Stimulated activated CD4-positive, alpha-beta T cell treated with anti-CD3 and anti-CD28 coated beads, TNF-alpha, amount 100 ng/mL, for 4 hours (primary cell): ENCODE results near the gene IARS1.

Experiments used
- DNase-seq, 3 experiments: peaks; one replicate each; pipeline ENCODE4 v3.0.0-alpha.2; 2020; ENCODE audit warnings: low read depth in 3 of 3

IARS1 gene

DNA sequence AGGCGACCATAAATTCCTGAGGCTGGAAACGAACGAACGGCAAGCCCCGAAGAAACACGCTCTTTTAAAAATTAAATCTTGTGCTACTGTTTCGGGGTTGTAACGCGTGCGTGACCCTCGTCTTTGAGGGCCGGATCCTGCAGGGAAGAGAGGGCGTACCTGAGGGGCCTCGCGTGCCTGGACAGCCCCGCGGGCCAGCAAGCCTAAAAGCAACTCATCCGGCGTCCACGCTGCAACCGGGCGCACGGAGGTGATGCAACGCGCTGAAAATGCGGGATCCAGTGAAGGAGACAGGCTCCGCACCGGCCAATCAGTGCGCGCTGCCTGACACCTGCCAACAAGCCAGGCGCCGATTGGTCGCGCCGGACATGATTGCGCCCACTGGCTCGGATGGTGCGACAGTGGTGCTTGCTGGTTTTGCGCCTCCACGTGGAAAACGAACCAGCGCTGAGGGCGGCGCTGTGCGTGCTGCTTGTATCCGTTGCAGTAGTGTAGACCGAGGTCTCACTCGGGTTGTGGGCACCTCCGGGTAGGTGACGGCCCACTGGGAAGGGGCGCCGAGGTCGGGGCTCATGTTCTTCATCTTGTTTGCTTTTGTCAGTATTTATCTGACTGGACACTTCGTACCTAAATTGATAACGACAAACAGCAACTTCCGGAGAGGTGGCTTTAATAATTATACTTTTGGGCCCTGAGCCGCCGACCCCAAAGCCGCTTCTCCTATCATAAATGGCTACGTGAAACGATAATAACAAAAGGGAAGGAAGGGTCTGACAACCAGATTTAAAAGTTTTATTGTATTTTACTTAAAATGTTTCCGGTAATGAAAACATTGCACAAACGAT is at the start of gene IARS1:
TSS of gene IARS1 (minus strand) at position 246 of the 845 bp plus-strand sequence. CDS start 4,278 bp downstream, outside the sequence.
- peak; percentile 99 to 100 (median 99) for DNase-seq

DNA sequence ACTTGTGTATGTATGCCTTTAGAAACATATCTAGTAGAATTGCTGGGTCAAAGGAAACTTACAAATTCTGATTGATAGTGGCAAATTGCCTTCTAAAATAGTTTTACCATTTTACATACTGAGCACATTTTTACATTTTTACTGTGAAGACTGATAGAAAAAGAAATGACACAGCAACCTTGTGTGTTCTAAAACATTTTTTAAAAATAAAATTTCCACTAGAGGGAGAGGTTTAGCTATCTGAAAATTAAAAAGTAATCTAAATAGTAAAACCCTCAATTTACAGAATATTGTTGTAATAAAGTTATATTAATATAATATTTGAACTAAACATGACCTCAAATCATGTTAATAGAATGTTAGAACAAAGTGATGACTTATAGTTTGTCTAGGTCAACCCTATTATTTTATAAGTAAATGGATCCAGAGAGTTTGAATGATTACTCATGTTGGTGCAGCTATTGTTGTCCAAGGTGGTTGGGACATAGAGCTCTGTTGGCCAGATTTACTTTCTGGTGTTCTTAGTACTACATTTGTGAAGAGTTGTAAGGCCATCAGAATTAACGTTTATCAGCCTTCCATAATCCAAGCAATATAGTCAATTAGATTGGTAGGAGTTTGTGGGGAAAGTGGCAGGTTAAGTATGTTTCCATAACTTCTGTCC is 49.5 kb upstream of the IARS1 start:
- no peak for DNase-seq

DNA sequence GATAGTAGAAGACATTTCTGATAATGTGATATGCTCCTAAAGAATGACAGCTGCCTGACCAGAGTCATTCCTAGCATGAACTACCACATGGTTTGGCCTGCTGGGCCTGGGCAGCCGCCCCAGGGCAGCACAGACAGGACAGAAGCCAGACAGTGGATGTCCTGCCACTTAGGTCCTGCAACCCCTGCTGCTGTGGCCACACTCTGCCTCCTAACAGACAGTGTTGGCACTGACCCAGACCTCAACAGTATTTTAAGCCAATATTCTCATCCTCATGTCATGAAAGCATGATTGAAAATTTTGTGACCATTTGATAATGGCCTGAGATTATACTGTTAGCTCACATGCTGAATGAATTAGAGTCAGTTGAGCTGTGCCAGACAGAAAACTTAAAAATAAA is 48.1 kb upstream of the IARS1 start:
- DNase-seq: no peak

DNA sequence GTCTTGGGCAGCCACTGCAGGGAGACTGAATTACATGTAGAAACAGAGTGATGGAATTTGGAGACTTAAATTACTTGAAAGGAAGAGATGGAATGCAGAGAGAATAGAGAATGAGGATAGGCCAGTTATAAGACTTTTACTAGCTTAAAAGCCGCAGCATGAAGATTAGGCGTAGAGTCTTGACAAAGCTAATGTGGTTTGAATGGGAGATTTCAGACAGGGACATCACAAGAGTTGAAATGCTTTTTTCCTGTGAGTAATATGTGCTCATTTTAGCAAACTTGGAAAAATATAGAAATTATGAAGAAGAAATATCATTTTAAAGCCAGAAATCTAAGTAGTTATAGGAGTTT is 39.8 kb upstream of the IARS1 start:
- DNase-seq: no peak

DNA sequence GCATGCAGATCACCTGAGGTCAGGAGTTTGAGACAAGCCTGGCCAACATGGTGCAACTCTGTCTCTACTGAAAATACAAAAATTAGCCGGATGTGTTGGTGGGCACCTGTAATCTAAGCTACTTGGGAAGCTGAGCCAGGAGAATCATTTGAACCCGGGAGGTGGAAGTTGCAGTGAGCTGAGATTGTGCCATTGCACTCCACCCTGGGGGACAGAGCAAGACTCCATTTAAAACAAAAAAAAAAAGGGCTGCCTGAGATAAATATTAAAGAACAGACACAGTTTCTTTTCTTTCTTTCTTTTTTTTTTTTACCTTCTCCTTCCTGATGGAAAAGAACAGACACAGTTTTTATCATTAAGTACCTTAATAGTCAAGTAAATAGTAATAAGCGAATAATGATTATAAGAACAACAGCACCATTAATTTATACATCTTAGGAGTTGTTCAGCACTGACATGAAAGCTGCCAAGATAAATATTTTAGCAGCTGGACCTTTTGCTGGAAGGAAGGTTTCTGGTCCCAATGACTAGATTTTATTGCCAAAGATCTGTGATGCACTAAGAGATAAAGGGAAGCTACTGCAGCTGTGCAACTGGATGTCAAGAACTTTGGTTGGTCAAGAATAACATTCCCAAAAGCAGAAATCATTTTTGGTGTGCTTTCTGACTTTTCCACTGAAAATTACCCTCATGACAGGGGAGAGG is 39.2 kb upstream of the IARS1 start:
- no peak for DNase-seq

DNA sequence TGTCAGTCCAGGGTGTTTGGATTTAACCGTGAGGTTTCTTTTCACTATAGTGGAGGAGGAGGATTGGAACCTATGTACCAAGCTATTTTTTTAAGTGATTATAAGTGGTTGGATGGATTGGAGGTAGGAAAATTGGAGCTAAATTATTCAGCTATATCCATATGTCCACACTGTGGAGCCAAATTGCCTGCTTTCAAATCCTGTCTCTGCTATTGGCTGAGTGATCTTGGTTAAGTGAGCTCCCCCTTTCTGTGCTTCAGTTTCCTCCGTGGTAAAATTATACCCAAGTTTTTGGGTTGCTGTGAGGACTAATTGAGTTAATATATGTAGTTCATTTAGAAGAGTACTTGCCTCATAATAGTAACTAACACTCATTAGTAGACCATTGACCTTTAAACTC is 34.7 kb upstream of the IARS1 start:
- no peak for DNase-seq

DNA sequence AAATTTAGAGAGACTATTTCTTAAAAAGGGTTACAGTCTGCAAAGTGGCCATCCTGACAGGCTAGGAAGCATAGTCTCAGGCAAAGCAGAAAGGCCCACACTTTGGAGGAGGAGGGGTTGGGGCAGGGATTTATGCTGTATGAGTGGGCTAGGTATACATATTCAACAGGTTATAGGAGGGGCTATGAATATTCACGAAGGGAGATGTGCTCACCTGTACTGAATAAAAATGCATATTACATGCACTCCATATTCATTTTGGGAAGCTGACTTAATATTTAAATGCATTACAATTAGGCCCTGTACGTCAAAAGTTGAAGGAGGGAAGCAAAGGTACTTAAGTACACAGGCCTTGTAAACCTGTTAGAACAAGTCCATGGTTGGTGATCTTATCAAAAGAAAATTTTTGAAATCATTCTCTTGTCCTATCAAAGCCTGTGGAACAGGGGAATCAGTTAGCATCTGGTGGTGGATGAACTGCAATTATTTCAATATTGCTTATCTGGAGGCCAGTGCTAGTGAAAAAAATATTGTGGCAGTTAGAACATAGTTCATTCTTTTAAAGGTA is 33.9 kb upstream of the IARS1 start:
- no peak for DNase-seq

DNA sequence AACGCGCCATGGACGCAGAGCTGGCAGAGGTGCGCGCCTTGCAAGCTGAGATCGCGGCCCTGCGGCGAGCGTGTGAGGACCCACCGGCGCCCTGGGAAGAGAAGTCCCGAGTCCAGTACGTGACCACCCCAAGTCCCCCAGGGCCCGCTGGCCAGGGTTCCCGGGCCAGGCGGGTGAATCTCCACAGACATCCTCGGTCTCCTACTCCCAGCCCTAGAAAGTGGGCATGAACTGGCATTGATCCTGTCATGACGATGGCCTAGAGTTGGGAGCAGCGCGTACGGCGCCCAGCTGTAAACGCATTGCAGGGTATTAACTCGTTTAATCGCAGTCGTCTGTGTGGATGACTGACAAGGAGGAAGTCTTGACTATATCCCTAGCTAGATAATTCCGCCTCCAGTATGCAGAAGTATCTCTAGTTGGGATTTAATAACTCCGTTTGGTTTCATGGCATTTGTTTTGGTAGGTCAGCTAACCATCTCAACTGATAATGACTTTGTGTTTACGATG is 32.5 kb upstream of the IARS1 start:
- no peak for DNase-seq

DNA sequence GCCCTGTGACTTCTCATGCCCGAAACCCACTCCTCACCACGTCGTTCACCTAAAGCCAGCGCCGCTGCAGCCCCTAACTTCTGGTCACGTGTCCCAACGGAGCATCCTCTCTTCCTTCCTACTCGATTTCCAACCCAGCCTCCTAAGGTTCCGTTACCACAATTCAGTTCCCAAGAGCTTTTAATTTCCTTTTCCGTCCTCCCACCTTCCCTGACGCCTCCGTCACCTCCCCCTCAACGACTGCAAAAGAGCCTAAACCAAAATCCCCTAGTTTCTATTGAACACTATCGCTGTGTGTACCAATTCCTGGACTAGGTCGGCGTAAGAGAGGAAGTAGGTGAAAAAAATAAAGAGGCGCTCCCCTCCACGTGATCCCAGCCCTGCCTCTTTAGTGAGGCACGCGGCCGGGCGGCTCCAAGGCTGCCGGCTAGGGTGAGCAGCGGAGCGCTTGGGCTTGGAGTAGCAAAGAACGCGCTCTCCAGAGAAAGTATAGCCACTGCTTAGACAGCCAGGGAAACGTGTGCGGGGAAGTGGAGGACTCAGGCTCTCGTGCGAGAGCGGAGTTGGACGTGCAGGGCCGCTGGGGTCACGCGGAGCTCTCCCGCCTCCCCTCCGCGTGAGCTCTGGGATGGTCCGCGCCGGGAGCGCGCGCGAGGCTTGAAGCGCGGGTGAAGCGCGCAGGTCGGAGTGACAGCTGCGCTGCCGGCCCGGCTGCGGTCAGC is 31.9 kb upstream of the IARS1 start, which contains the start of the genes CENPP and NOL8:
TSS of gene CENPP (plus strand) at position 685 of the 722 bp plus-strand sequence.
TSS of gene NOL8 (minus strand) at position 82 of the 722 bp plus-strand sequence. CDS start 1,189 bp downstream, outside the sequence.
- DNase-seq: peak; percentile 67 to 73 (median 67)

DNA sequence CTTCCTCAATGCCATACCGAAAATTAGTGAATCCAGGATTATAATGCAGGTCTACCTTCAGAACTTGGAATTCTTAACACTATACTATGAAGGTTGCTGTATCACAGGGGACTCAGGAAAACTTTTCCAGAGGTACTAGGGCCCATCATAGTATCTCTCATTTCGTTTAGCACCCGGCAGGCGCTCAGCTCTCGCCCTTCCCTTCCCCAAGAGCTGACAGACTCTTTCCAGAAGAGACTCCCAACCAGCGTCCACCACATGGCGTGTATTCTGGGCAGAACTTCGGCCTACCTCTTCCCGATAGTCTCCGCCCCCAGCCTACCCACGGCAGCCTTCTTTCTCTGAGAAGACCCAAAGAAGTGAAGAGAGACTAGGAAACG is 31.4 kb upstream of the IARS1 start:
- no peak for DNase-seq

DNA sequence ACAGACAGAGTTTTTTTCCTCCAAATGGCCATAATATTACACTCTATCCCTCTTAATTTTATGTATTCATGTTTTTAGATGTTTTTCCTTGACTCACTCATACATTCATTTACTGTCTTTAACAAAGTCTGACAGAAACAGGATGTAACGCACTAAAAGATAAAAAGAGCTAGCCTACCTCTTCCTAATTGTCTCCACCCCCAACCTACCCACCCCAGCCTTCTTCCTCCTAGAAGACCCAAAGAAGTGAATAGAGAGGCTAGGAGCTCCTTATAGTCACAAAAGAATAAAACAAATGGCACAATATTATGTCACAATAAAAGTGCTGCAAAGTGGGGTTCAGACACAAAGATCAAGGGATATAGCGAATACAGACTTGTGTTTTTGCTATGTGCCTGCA is 30.9 kb upstream of the IARS1 start:
- DNase-seq: no peak

DNA sequence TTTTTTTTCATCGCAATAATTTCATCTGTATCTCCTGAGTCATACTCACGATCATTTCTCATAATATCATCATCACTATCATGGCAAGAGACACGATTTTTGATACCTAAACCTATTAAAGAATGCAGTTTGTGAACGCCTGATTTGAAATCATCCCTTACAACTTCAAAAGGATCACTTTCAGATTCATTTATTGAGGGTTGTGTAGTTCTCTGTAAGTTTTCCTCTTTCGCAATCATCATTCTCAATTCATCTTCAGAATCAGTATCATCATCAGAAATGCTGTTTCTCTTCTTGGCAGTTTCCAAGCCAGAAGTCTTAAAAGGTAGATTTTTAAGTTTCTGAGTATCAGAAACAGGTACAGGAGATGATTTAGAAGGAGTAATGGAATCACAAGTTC is 22.0 kb upstream of the IARS1 start:
- DNase-seq: no peak

DNA sequence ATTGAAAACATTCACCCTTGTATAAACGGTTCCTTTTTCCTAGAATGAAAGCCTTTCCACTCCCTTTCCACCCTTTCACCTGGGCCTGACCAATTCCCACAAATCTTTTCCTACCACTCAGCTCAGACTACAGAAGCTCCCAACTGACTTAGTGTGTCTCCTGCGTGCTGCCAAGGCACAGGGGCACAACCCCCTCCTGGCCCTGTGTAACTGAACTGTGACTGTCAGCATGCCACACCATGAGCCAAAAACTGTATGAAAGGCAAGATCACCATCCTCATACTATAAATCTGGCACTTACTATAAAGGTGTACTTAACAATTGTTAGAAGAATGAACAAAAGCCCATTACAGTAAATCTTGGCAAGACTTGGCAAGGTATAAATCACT is 20.1 kb upstream of the IARS1 start:
- DNase-seq: no peak

DNA sequence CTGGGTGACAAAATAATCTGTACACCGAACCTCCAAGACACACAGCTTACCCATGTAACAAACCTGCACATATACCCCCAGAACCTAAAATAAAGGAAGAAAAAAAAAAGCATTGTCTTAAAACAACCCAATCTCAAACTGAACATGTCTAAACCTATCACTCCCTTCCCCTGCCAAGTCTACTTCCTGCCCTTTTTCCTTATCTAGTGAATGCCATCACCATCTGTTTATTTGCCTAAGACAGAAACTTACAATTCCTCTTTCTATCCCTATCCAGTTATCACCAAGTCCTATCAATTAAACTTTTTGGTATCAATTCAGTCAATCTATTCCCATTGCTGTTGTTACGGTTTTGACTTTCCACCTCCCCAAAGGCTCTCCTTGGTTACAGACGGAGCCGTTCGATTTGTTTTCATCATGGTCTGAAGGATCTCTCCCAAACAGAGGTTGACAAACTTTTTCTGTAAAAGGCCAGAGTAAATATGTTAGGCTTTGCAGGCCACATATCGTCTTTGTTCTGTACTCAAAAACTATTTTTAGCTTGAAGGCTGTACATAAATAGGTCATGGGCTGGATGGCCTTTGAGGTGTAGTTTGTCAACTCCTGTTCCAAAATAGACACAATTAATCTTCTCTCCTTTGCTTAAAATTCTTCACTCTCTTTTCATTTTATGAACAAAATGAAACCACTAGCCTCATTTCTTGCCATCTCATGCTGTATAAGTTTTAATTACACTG is 19.6 kb upstream of the IARS1 start:
- no peak for DNase-seq

DNA sequence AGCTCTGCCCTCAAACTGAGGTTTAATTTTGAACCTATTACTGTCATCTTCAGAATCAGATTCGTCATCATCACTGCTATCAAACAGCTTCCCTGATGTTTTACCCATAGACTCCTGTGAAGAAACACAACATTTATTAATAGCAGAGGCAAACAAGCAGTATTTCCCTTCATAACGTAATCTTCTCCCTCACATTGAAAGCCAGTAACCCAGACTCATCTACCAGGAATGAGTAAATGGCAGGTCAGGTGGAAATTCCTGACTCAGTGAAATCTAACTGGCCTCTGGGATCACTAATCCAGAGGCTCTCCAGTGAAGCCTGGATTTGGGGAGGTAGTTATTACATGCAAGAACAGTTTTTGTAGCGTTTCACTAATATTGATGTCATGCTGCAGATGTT is 17.1 kb upstream of the IARS1 start:
- no peak for DNase-seq

DNA sequence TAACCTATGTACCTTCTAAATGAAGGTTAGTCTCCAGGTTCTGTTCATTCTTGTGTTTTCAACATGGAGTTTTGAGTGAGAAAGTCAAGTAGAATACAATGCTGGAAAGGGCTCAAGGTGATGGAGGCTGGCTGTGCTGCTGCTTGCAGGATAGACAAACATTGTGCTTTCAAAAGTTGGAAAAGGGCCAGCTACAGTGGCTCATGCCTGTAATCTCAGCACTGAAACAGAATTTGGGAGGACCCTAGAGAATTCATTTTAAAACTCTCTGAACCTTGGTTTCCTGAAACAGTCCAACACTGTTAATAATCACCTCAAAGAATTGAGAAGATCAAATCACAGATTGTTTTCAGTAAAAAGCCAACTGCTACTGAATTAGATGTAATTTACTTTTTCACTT is 15.4 kb upstream of the IARS1 start:
- no peak for DNase-seq

DNA sequence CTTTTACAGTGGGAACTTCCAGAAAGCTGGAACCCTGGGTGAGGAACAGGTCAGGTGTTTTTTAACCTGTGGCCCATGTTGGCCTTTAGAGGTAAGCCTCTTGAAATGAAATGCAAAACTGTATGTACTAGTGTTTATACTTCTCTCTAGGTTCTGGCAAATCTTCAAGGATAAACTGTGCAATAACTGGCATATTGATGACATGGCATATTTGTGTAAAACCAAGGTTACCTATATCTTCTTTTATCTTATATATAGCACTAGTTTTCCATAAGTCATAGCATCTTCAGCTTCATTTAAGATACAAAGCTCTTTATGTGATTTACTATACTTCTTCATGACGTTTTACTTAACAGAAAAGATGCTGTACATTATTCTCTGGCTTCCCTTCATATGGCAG is 7.4 kb upstream of the IARS1 start:
- DNase-seq: no peak

DNA sequence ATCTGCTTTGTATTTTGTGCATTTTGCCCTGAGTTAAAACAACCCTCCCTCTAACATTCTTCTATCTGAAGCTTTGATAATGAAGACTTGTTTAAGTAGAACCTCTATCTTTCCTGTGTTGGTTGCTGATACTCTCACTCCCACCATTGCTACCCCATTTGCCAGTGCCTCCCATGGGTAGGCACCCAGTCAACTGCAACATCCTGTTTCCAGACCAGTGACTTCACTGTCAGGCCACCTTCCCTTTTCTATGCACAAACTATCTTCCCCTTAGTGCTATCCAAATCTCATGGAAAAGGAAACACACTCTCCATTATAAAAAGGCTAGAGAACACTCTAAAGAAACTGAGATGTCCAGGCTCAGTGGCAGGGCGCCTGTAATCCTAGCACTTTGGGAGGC is 5.6 kb upstream of the IARS1 start:
- DNase-seq: no peak

DNA sequence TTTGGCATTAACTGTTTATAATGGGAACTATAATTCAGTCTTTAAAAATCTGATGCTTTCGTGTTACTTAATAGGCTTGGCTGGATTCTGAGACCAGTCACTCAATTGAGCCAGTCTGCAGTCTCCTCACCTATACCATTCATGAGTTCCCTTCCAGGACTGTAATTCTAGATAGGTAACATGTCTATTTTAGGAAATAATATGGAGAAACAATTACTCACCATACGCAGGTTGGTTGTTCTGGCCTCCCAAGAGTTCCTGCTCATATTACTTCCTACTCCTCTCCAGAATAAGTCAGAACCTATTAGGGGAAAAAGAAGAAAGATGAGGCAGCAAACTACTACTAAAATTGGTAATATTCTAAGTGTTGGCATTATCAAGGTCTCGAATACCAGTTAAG is 4.5 kb upstream of the IARS1 start:
- DNase-seq: no peak

DNA sequence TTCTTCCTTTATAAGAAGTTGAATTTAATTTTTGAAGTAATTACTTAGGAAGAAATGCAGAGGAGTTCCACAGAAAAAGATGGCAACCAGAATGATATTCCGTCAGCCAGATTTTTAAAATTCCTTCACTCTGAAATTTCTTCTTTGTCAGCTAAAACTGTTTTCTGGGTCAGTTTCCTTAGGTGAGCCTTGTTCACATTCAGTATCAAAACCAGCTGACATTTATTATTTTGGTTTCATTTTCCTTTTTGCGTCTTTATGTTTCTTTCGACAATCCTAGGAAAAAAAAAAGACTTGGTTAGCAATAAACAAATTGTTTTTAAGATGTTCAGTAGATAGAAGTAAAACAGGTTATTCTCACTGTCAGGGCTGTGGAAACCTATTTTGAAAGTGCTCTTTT is 4.1 kb upstream of the IARS1 start:
- no peak for DNase-seq

DNA sequence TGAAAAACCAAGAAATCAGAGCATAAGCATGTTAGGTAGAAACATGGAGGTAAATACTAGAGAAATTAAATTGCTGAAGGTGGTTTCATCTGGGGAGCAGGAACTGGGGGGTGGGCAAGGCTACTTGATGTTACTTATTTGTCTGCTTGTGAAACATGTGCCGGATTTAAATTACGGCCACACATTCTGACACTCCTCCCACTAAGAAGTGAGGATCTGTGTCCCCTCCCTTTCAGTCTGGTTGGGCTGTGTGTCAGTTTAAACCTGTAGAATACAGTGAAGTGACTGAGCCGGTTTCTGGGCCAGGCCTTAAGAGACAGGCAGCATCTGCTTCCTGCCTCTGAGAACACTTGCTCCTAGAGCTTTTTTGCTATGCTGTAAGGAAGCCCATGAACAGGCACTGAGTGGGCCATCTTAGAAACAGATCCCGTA is 2.3 kb upstream of the IARS1 start:
- no peak for DNase-seq
